Measurements from ENCODE around the gene OPTC. TPM values are rescaled to one million over a fixed set of nuclear protein-coding genes. Genes with fewer than 3 reads are reported as not detected.

The OPTC gene
- total and polyA plus RNA-seq, 2 of the 8 experiments (the other 6 are each of a cell fraction or from before 2014, with no cell fraction given) = 1.1 to 4.0 TPM

DNA sequence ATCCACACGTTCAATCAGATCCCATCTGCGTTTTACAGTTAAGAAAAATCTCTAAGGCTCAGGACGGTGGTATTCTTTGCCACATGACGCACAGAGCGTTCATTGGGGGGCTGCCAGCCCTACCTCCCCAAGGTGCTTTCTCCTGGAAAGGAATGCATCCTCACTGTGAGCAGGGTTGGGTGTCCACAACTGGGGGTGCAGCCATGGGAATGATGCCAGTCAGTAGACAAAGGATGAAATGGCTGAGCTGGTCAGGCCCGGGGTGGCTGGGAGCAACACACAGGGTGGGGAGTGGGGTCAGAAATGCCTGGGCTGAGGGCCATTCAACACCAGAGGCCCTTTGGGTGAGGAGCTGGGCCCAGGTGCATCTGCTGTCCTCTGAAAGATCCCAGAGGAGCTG is 25.9 kb downstream of the OPTC start:
- H3K4me3 ChIP-seq (ENCODE audit: extremely low read depth in 1 of 4, insufficient read depth in 2 of 4, low read depth in 3 of 4, low read length in 4 of 4) = peak overlapping the region in 1 of 4 experiments; percentile 47; a peak in 1 of 8 replicates
- peaks cover 7 to 61% (median 49%) of the 10 kb centered on the region in 4 experiments for H3K27me3 ChIP-seq (replicated peaks in 1 of 4; ENCODE audit: control insufficient read depth in 3 of 4, extremely low read depth in 1 of 4, insufficient read depth in 3 of 4, low read length in 3 of 4)
- H3K18ac ChIP-seq (ENCODE audit: extremely low read depth, low read length) = peak overlapping the region; percentile 84
- peak overlapping the region; percentile 98 for H2BK15ac ChIP-seq (ENCODE audit: low read length)
- no peaks in the 10 kb centered on the region for H3K36me3 ChIP-seq (ENCODE audit: control insufficient read depth in 2 of 4, insufficient read depth in 4 of 4, low read length in 3 of 4)
- H3K56ac ChIP-seq (replicated peaks; ENCODE audit: insufficient read length, low read depth, low read length) = no peak overlapping the region
- no peaks in the 10 kb centered on the region for H3K79me1 ChIP-seq (ENCODE audit: low read depth, low read length)
- no peaks in the 10 kb centered on the region for H3K79me2 ChIP-seq (ENCODE audit: control insufficient read depth in 1 of 2, insufficient read depth in 2 of 2, low read length in 2 of 2)
- 65% methylated on average over 6 of the region's 6 CpGs; no CpG with 5 or more reads in 1 of the 2 experiments for WGBS, 2 experiments (ENCODE audit: extremely low coverage in 1 of 2, insufficient coverage in 1 of 2, insufficient read length in 1 of 2, insufficient replicate concordance in 2 of 2, low coverage in 1 of 2, low lambda C conversion rate in 2 of 2, missing lambda C conversion rate in 1 of 2)
- H3K23me2 ChIP-seq (ENCODE audit: low read depth, low read length) = peaks cover 2% of the 10 kb centered on the region; the same call in 1 of the 2 replicates
- H2AFZ ChIP-seq (ENCODE audit: low read length) = no peak overlapping the region
- no peak overlapping the region for H4K8ac ChIP-seq (ENCODE audit: extremely low read depth, insufficient read depth, low read length)
- H4K20me1 ChIP-seq (replicated peaks in 1 of 2; ENCODE audit: control insufficient read depth in 1 of 2, insufficient read depth in 2 of 2, low read length in 2 of 2) = peaks cover 0 to 2% of the 10 kb centered on the region in 2 experiments
- FAIRE-seq (no peak), DNase-seq (ENCODE audit: low read depth in 1 of 2, low spot score in 2 of 2) (no peak)
- H2BK120ac ChIP-seq (replicated peaks; ENCODE audit: low read depth, low read length) = no peak overlapping the region
- CTCF ChIA-PET (ENCODE audit: partially characterized antibody) = interaction anchor here (0.6 to 13.3 kb wide), 6 partner anchors 13 to 587 kb away, joined by 3 to 108 read pairs (median 4); no protein-coding TSS in a partner anchor
- peak overlapping the region; percentile 98 for H2BK12ac ChIP-seq (ENCODE audit: low read depth, low read length)
- POLR2A ChIA-PET (ENCODE audit: partially characterized antibody) = interaction anchor here (0.8 to 1.4 kb wide), 8 partner anchors 13 to 277 kb away, joined by 3 to 5 read pairs (median 3); partner anchors contain the start of gene ATP2B4
- H2AK5ac ChIP-seq (ENCODE audit: low read depth, low read length) = peak overlapping the region; percentile 82
- no peak overlapping the region for H3K23ac ChIP-seq (ENCODE audit: insufficient read length)
- H3K27ac ChIP-seq (ENCODE audit: low read depth, low read length) = no peak overlapping the region
- peaks cover 27 to 63% (median 42%) of the 10 kb centered on the region in 4 experiments for H3K4me1 ChIP-seq (replicated peaks in 1 of 4; ENCODE audit: control insufficient read depth in 3 of 4, insufficient read depth in 4 of 4, low read length in 3 of 4)
- no peak overlapping the region for H4K5ac ChIP-seq (ENCODE audit: insufficient read length, low read depth, low read length)
- no peak overlapping the region for H3K14ac ChIP-seq (ENCODE audit: insufficient read length)
- H3K4me2 ChIP-seq (ENCODE audit: insufficient read depth in 1 of 2, low read depth in 2 of 2, low read length in 2 of 2) = peak overlapping the region; percentile 62 to 63
- no peak overlapping the region for H3K4ac ChIP-seq (replicated peaks; ENCODE audit: insufficient read length, low read depth, low read length)
- no peaks in the 10 kb centered on the region for H3K9me3 ChIP-seq (ENCODE audit: insufficient read depth in 2 of 2, low read depth in 1 of 2, low read length in 1 of 2)
- H2BK20ac ChIP-seq (ENCODE audit: low read length) = peak overlapping the region; percentile 76
- peak overlapping the region; percentile 63; the same call in 1 of the 2 replicates for H2BK5ac ChIP-seq (ENCODE audit: low read depth, low read length)
- H4K91ac ChIP-seq (replicated peaks; ENCODE audit: insufficient read length, low read length) = peak overlapping the region; percentile 41
- H3K9ac ChIP-seq (replicated peaks in 1 of 4; ENCODE audit: extremely low read depth in 1 of 4, low read depth in 3 of 4, low read length in 3 of 4) = no peak overlapping the region; a peak in 1 of 7 replicates
- TF ChIP-seq KDM4A (IDR thresholded peaks at IDR 0.05; ENCODE audit: low read depth, low read length, severe bottlenecking) (no peak), CTCF (IDR thresholded peaks at IDR 0.05; ENCODE audit: control extremely low read depth in 1 of 3, insufficient read depth in 1 of 3, low read depth in 1 of 3, low read length in 3 of 3) (no peak), CTBP2 (IDR thresholded peaks at IDR 0.05; ENCODE audit: borderline replicate concordance, insufficient read depth, insufficient read length, low read length) (no peak), BCL11A (IDR thresholded peaks at IDR 0.05; ENCODE audit: low read depth in 2 of 2, low read length in 2 of 2) (no peak), HDAC2 (IDR thresholded peaks at IDR 0.05; ENCODE audit: borderline replicate concordance in 1 of 2, low read depth in 2 of 2, low read length in 2 of 2) (no peak)
